BLaER1 (cell line): Measurements from ENCODE around the gene MAPK1.
A peak's percentile ranks its signal among the peaks of the same experiment; 100 is the strongest.

ENCODE experiments used
- H3K27ac ChIP-seq: shearing (Covaris generic); formaldehyde crosslinking; 2 replicates; pipeline ENCODE4 v1.8.1; 2022
- H3K27me3 ChIP-seq: shearing (Covaris generic); formaldehyde crosslinking; 2 replicates; pipeline ENCODE4 v1.8.1; 2022
- H3K36me3 ChIP-seq: shearing (Covaris generic); formaldehyde crosslinking; 2 replicates; pipeline ENCODE4 v1.8.1; 2022
- H3K4me1 ChIP-seq: shearing (Covaris generic); formaldehyde crosslinking; 2 replicates; pipeline ENCODE4 v1.8.1; 2022
- H3K4me2 ChIP-seq: shearing (Covaris generic); formaldehyde crosslinking; 2 replicates; pipeline ENCODE4 v1.8.1; 2022
- H3K4me3 ChIP-seq: shearing (Covaris generic); formaldehyde crosslinking; 2 replicates; pipeline ENCODE4 v1.8.1; 2022
- H3K9ac ChIP-seq: shearing (Covaris generic); formaldehyde crosslinking; 2 replicates; pipeline ENCODE4 v1.8.1; 2022
- H3K9me3 ChIP-seq: shearing (Covaris generic); formaldehyde crosslinking; 2 replicates; pipeline ENCODE4 v1.8.1; 2022
- H4K20me1 ChIP-seq: shearing (Covaris generic); formaldehyde crosslinking; 2 replicates; pipeline ENCODE4 v1.8.1; 2022
- Cebpa-rat ChIP-seq: shearing (Covaris generic); IDR thresholded peaks from 2 replicates; pipeline ENCODE4 v1.8.1; 2022

The MAPK1 gene

DNA sequence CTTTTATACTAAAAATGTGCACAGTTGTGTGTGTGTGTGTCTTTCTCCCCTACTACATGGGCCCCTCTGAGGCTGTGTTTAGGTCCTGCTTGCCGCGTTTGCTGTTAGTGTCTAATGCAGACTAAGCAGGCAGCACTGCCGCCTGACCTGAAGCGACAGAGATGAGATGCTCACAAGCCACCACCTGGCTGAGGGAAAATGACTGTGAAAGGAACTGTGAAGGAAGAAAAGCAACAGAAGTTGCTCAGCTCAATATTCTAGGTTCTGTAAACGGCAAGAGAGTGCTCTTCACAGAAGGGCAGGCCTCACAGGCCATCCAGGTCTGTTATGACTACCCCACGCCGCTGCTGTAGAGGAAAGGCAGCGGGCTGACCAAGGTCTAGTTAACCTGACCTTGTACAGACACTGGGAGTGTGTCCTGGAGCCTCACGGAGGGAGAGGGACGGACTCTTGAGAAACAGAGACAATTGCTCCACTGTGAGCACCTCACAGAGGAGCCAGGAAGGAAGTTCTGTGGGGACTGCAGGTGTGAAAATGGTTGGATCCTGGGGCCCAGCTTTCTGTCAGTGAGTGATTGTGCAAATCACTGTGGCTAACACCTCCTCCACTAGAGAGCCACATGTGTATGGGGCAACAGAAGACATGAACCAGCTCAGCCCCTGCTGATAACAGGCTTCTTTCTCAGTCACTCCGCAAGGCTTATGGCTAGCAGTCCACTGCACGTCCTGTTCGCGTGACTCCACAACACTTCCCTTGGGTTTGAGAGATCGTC lies 100.6 kb downstream of the MAPK1 start:
- Histone ChIP-seq H3K4me2 (0 out of 2 replicates have a peak overlapping the region, but pooled peaks have one; percentile 6), H3K9ac (no peak overlapping the region), H3K4me1 (peaks cover 41% of the 10 kb centered on the region), H3K27me3 (no peaks in the 10 kb centered on the region), H3K9me3 (no peaks in the 10 kb centered on the region), H3K4me3 (no peak overlapping the region), H3K36me3 (peaks cover 100% of the 10 kb centered on the region), H3K27ac (peak overlapping the region; percentile 39), H4K20me1 (0 out of 2 replicates have a peak, but pooled peaks cover 5% of the 10 kb centered on the region)
- no peak for TF ChIP-seq Cebpa-rat

DNA sequence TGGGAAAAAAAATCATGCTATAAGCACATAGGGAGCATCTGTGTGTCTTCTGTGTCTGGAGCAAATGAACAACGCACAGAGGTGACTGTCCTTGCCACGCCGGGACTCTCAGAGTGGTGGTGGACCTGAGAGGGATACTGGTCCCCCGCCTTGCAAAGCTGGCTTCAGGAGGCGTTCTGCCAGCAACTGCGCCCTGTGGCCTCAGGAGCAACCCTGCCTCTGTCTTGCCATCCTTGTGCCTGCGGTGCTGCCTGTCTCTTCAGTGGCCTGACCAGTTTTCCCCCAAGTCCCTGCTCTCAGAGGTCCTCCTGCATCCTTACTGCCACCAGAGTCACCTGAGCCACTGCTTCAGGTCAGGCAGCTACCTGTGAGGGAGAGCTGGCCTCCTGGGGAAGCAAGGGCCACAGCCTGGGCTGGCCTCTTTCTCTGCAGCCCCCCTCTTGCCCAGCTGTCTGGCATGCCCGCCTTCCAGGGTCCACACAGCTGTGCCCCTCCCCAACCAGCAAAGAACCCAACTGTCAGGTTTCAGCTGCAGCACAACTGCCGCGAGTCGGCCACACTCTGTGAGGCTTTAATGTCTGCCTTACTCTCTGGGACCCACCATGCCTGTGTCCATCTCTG lies 101.4 kb downstream of the MAPK1 start:
- H3K4me3 ChIP-seq = no peak overlapping the region
- H4K20me1 ChIP-seq = 0 out of 2 replicates have a peak, but pooled peaks cover 5% of the 10 kb centered on the region
- no peaks in the 10 kb centered on the region for H3K9me3 ChIP-seq
- H3K4me1 ChIP-seq = peaks cover 46% of the 10 kb centered on the region
- no peaks in the 10 kb centered on the region for H3K27me3 ChIP-seq
- no peak for TF ChIP-seq Cebpa-rat
- peak overlapping the region; percentile 39 for H3K27ac ChIP-seq
- H3K36me3 ChIP-seq = peaks cover 100% of the 10 kb centered on the region
- no peak overlapping the region for H3K4me2 ChIP-seq
- H3K9ac ChIP-seq = no peak overlapping the region

DNA sequence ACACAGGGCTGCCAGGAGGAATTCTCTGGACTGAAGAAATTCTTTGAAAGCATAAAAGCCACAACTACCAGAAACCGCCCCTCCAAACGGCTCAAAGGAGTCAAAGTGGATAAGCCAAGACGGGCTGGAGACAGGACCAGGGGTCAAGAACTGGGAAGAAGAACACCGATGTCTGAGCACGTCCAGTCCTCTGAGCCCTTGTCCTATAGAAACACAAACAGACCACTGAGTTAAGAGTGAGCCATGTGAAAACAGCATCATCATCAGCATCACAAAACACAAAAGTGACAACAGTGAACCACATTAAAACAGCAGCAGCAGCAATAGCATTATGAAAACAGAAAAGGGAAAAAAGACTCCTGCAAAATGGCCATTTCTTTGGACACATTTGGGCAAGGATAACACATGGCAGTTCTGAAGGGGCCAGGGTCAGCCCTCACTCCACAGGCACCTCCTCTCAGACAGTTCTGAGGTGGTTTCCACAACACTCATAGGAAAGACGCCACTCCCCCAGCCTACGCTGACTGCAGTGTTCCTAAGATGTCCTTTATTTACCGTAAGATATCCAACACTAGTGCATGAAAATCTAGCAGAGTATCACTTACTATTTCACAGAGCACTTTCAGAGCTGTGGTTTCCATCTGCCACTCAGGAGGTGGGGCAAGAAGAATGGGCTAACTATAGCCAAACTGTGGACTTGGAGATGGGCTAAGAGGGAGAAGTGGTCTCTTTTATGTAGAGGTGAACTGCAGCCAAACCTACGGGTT lies 103.2 kb downstream of the MAPK1 start:
- Histone ChIP-seq H4K20me1 (0 out of 2 replicates have a peak, but pooled peaks cover 5% of the 10 kb centered on the region), H3K9me3 (no peaks in the 10 kb centered on the region), H3K36me3 (peaks cover 92% of the 10 kb centered on the region), H3K27me3 (no peaks in the 10 kb centered on the region), H3K4me1 (peaks cover 52% of the 10 kb centered on the region), H3K9ac (no peak overlapping the region), H3K27ac (peak overlapping the region; percentile 8; the same call in 1 of the 2 replicates), H3K4me2 (peak overlapping the region; percentile 8), H3K4me3 (no peak overlapping the region)
- TF ChIP-seq Cebpa-rat = no peak

DNA sequence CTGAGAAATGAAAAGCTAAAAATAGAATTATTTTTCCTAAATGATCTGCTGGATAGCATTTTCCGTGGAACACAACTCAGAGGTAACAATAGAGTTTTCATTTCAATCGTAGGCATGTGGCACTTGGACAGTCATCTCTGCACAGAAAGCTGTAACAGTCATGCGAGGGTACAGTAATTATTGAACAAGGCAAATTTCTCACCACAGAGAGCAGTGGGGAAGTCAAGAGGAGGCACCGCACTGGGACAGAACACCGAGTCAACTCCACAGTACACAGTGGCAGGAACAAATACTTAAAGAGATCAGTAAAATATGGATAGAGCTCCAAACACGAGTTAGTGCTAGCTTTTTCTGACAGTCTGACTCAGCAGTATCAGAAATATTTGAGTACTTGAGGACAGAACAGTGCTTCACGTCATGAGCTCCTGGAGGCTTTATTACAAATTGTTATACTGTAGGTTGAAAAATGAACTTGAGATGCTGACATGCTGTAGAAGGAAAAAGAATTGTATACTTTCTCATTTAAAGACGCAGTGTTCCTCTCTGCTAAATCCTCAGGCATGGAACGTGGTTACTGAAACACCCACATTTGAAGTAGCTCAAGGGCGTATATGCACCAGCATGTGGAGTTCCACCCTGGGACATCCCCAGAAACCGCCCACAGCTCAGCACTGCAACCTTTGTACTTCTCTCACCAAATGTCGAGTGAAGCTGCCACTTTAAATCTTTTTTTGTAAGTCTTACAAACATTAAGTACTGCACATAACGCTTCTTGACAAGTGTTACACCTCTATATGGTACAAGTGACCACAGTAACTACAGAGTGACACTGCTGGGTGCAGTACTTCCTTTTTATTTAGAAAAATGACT lies 104.5 kb downstream of the MAPK1 start:
- H3K27ac ChIP-seq = no peak overlapping the region
- H4K20me1 ChIP-seq = 0 out of 2 replicates have a peak, but pooled peaks cover 5% of the 10 kb centered on the region
- H3K4me1 ChIP-seq = peaks cover 52% of the 10 kb centered on the region

DNA sequence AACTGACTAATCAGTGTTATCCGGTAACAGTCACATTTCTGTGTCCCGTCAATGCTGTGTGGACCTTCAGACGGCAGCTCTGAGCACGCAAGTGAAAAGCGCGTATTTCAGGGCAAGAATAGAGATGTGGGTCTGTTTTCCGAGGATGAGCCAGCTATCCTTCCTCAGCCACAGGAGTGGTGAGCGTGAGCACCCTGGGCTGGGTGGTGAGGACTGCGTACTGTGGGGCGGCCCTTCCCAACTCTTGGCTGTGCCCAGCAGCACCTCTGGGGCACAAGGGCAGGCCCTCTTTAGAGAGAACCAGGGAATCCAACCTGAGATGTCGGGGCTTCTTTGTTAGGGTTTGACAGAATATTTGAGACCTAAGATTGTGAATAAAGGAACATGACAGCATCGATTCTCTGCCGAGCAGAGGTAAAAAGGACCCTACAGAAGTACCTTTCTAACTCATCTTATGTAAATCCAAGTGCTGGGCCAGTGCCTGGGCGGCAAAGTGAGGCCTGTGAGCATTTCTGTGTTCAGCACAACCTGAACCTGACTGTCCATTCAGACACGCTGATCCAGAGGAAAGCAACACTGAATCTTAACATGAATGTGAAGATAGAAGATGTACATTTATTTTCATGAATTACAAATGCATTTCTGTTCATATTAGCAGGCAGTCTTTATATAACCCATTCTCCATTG lies 105.3 kb downstream of the MAPK1 start:
- H3K9me3 ChIP-seq = no peaks in the 10 kb centered on the region
- no peak for TF ChIP-seq Cebpa-rat
- no peaks in the 10 kb centered on the region for H3K27me3 ChIP-seq
- H3K4me2 ChIP-seq = no peak overlapping the region
- no peak overlapping the region for H3K27ac ChIP-seq
- H3K4me1 ChIP-seq = peaks cover 50% of the 10 kb centered on the region
- peaks cover 92% of the 10 kb centered on the region for H3K36me3 ChIP-seq
- H3K9ac ChIP-seq = no peak overlapping the region
- no peak overlapping the region for H3K4me3 ChIP-seq
- H4K20me1 ChIP-seq = 0 out of 2 replicates have a peak, but pooled peaks cover 5% of the 10 kb centered on the region

More for the DNA sequence above, 104.5 kb downstream of the MAPK1 start:
- no peak overlapping the region for H3K4me2 ChIP-seq
- no peaks in the 10 kb centered on the region for H3K9me3 ChIP-seq
- H3K27me3 ChIP-seq = no peaks in the 10 kb centered on the region
- peaks cover 92% of the 10 kb centered on the region for H3K36me3 ChIP-seq
- no peak overlapping the region for H3K4me3 ChIP-seq
- H3K9ac ChIP-seq = no peak overlapping the region
- TF ChIP-seq Cebpa-rat = no peak

DNA sequence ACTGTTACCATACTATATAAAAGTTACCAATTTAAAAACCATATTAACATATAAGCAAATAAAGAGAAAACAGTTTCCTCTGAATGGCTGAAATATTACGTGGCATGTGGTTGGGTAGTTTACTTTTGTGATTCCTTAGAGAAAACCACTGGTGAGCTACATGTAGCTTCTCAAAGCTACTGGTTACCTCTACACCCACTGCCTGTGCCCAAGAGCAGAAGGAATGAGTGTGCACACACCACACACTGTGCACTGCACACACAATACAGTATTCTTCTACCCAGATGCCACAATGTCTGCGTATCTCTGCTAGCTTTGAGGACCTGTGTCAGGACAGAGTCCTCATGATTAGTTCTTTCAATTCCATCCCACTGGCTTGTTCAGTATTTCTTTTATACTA lies 106.4 kb downstream of the MAPK1 start:
- no peak overlapping the region for H3K9ac ChIP-seq
- H4K20me1 ChIP-seq = 0 out of 2 replicates have a peak, but pooled peaks cover 5% of the 10 kb centered on the region
- TF ChIP-seq Cebpa-rat = no peak
- peaks cover 86% of the 10 kb centered on the region for H3K36me3 ChIP-seq
- no peak overlapping the region for H3K27ac ChIP-seq
- no peaks in the 10 kb centered on the region for H3K27me3 ChIP-seq
- no peaks in the 10 kb centered on the region for H3K9me3 ChIP-seq
- no peak overlapping the region for H3K4me2 ChIP-seq
- H3K4me1 ChIP-seq = peaks cover 50% of the 10 kb centered on the region
- no peak overlapping the region for H3K4me3 ChIP-seq

DNA sequence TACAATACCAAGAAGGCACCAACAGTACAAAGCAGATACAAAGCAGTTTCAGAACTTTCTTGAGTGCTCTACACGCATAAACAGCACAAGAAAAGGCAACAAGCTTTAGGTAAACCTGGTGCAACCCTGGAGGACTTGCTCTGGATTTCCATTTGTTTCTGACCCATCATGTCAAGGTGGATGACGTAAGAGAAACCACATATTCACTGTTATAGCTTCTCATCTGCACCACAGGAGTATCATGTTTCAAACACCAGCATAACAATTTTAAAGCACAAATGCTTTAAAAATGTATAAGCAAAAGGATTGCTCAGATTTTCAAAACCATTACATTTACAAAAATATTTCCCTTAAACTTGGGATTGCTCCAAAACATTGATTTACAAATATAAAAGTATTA lies 106.8 kb downstream of the MAPK1 start:
- H3K4me2 ChIP-seq = no peak overlapping the region
- 0 out of 2 replicates have a peak, but pooled peaks cover 5% of the 10 kb centered on the region for H4K20me1 ChIP-seq
- H3K27me3 ChIP-seq = no peaks in the 10 kb centered on the region
- H3K9ac ChIP-seq = no peak overlapping the region
- no peak overlapping the region for H3K27ac ChIP-seq
- peaks cover 82% of the 10 kb centered on the region for H3K36me3 ChIP-seq
- no peak overlapping the region for H3K4me3 ChIP-seq
- H3K4me1 ChIP-seq = peaks cover 50% of the 10 kb centered on the region
- TF ChIP-seq Cebpa-rat = no peak
- H3K9me3 ChIP-seq = no peaks in the 10 kb centered on the region

DNA sequence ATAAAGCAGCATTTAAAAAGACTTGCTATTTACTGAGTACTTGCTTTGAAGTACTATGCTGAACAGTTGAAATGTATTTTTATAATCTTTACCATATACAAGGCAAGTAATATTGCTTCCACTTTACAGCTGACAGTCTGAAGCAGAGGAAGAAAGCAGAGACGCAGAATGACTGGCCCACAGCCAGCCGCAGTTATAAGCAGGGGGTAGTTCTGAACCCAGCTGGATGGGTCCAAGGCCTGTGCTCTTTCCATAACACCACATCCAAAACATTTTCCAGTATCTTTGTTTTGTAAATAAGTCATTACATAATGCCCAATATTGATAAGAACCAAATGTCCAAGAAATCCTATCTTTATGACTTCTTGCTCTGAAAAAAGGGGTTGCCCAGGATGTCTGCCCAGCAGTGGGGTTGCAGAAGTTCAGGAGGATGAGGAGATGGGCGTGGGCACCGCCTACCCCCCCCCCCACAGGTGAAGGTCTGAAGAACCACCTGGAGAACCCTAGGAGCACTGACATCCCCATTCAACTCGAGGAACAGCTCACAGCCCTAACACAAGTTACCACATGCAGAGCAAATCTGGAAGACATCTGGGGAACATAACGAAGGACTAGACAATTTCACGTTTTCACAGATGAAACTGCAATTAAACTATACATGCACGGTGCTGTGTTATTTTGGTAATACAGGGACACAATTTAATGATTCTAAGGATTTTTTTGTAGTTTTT lies 107.6 kb downstream of the MAPK1 start:
- no peak for TF ChIP-seq Cebpa-rat
- Histone ChIP-seq H3K4me1 (peaks cover 50% of the 10 kb centered on the region), H3K9me3 (no peaks in the 10 kb centered on the region), H3K4me3 (no peak overlapping the region), H3K9ac (no peak overlapping the region), H3K27me3 (no peaks in the 10 kb centered on the region), H4K20me1 (0 out of 2 replicates have a peak, but pooled peaks cover 5% of the 10 kb centered on the region), H3K27ac (no peak overlapping the region), H3K36me3 (peaks cover 73% of the 10 kb centered on the region), H3K4me2 (no peak overlapping the region)
